SK-N-SH treated with all-trans-retinoic acid at 6 μM for 48 hours (cell line): ENCODE results near the gene HOXD8.

Experiments
- ATAC-seq: fragments of 200-7000 bp; cut with Tn5 transposase; 3 replicates; pipeline ENCODE4 v1.9.1; 2020; ENCODE audit warnings: mild to moderate bottlenecking, moderate library complexity
- ARNTL ChIP-seq: fragments of 450-650 bp; formaldehyde crosslinking; IDR thresholded peaks from 2 replicates; pipeline ENCODE4 v1.5.0; 2020; ENCODE audit warnings: low read depth, mild to moderate bottlenecking, moderate library complexity, borderline replicate concordance
- BACH2 ChIP-seq: fragments of 250-450 bp; sonication (Bioruptor Pico); IDR thresholded peaks from 2 replicates; pipeline ENCODE4 v1.9.0; 2021; ENCODE audit warnings: mild to moderate bottlenecking, borderline replicate concordance
- CSDC2 ChIP-seq: fragments of 250-450 bp; sonication (Bioruptor Pico); IDR thresholded peaks from 2 replicates; pipeline ENCODE4 v1.5.0; 2020; ENCODE audit warnings: mild to moderate bottlenecking, moderate library complexity
- ESRRG ChIP-seq: fragments of 250-450 bp; sonication (Bioruptor Pico); IDR thresholded peaks from 2 replicates; pipeline ENCODE4 v1.6.1; 2021; ENCODE audit warnings: mild to moderate bottlenecking
- GLIS3 ChIP-seq: fragments of 250-450 bp; sonication (Bioruptor Pico); IDR thresholded peaks from 2 replicates; pipeline ENCODE4 v1.5.0; 2020; ENCODE audit warnings: mild to moderate bottlenecking, moderate library complexity
- ISL1 ChIP-seq: fragments of 250-450 bp; sonication (Bioruptor Pico); IDR thresholded peaks from 2 replicates; pipeline ENCODE4 v2.1.2; 2022; ENCODE audit warnings: mild to moderate bottlenecking, moderate library complexity
- OSR1 ChIP-seq: fragments of 250-450 bp; sonication (Bioruptor Pico); IDR thresholded peaks from 2 replicates; pipeline ENCODE4 v1.8.0; 2022; ENCODE audit warnings: moderate library complexity, mild to moderate bottlenecking, inconsistent platforms
- PATZ1 ChIP-seq: fragments of 250-450 bp; sonication (Bioruptor Pico); IDR thresholded peaks from 2 replicates; pipeline ENCODE4 v1.8.0; 2020; ENCODE audit warnings: mild to moderate bottlenecking, moderate library complexity, borderline replicate concordance
- PPARA ChIP-seq: fragments of 250-450 bp; sonication (Bioruptor Pico); IDR thresholded peaks from 2 replicates; pipeline ENCODE4 v1.5.0; 2020; ENCODE audit warnings: mild to moderate bottlenecking, borderline replicate concordance
- RARB ChIP-seq: fragments of 250-450 bp; sonication (Bioruptor Pico); IDR thresholded peaks from 2 replicates; pipeline ENCODE4 v1.8.0; 2021; ENCODE audit warnings: mild to moderate bottlenecking, moderate library complexity
- TCF4 ChIP-seq: fragments of 250-450 bp; sonication (Bioruptor Pico); IDR thresholded peaks from 2 replicates; pipeline ENCODE4 v1.8.0; 2021; ENCODE audit warnings: mild to moderate bottlenecking, moderate library complexity, borderline replicate concordance
- TOX ChIP-seq: fragments of 250-450 bp; sonication (Bioruptor Pico); IDR thresholded peaks from 2 replicates; pipeline ENCODE4 v1.8.0; 2021; ENCODE audit warnings: mild to moderate bottlenecking, moderate library complexity, borderline replicate concordance
- TSHZ2 ChIP-seq: fragments of 250-450 bp; sonication (Bioruptor Pico); IDR thresholded peaks from 2 replicates; pipeline ENCODE4 v1.5.0; 2020; ENCODE audit warnings: mild to moderate bottlenecking, moderate library complexity
- ZC3H10 ChIP-seq: fragments of 250-450 bp; sonication (Bioruptor Pico); IDR thresholded peaks from 2 replicates; pipeline ENCODE4 v1.5.1; 2021; ENCODE audit warnings: mild to moderate bottlenecking, moderate library complexity
- ZFP30 ChIP-seq: fragments of 450-650 bp; formaldehyde crosslinking; IDR thresholded peaks from 2 replicates; pipeline ENCODE4 v1.5.0; 2022; ENCODE audit warnings: mild to moderate bottlenecking, moderate library complexity
- ZNF565 ChIP-seq: fragments of 450-650 bp; formaldehyde crosslinking; conservative IDR thresholded peaks from 2 replicates; pipeline ENCODE4 v1.5.0; 2020; ENCODE audit warnings: low read depth, mild to moderate bottlenecking, moderate library complexity
- ZNF70 ChIP-seq: fragments of 450-650 bp; formaldehyde crosslinking; IDR thresholded peaks from 2 replicates; pipeline ENCODE4 v1.5.0; 2020; ENCODE audit warnings: mild to moderate bottlenecking, moderate library complexity
- TF ChIP-seq, protein P1 (sequence below): fragments of 250-450 bp; sonication (Bioruptor Pico); IDR thresholded peaks from 2 replicates; pipeline ENCODE4 v1.8.0; 2021; ENCODE audit warnings: low read depth, mild to moderate bottlenecking, moderate library complexity, borderline replicate concordance
- TF ChIP-seq, protein P2 (sequence below): fragments of 250-450 bp; sonication (Bioruptor Pico); IDR thresholded peaks from 2 replicates; pipeline ENCODE4 v1.5.1; 2020; ENCODE audit warnings: low read depth, mild to moderate bottlenecking, moderate library complexity

HOXD8 gene

DNA sequence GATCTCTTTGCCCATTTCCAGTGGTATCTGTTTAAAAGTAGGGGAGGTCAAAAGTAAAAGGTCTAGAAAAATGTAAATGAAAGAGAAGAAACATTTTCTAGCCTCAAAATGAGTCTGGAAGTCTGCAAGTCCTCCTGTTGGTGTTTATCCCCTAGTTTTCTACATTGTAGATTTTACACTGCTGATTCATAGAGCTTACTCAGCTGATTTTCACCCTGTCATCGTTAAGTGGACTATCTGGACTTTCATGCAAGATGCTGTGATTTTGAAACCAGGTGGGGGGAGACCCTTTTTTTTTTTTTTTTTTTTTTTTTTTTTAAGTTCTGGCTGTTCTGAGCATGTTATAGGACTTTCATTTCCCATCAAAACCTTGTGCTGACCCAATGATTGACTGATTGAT lies 37.9 kb downstream of the HOXD8 start:
- TF ChIP-seq ESRRG (CRISPR knock-in tag) (no peak), TOX (CRISPR knock-in tag) (no peak), ZNF70 (no peak), BACH2 (CRISPR knock-in tag) (no peak), RARB (CRISPR knock-in tag) (no peak)
- no peak for ATAC-seq

- TF ChIP-seq CSDC2 = no peak
- no peak for TF ChIP-seq TSHZ2 (CRISPR knock-in tag)
- no peak for TF ChIP-seq ZNF70
- no peak for ATAC-seq
Measured at GRCh38 chr2:176169181-176169580, 39.7 kb downstream of the HOXD8 start.

- no peak for ATAC-seq
- TF ChIP-seq ZC3H10 (no peak), PPARA (CRISPR knock-in tag) (no peak), ISL1 (CRISPR knock-in tag) (no peak), TCF4 (no peak), ZFP30 (no peak), RARB (CRISPR knock-in tag) (no peak), ARNTL (CRISPR knock-in tag) (no peak), TSHZ2 (CRISPR knock-in tag) (no peak), GLIS3 (CRISPR knock-in tag) (no peak), OSR1 (CRISPR knock-in tag) (no peak), ZNF565 (CRISPR knock-in tag) (no peak), BACH2 (CRISPR knock-in tag) (no peak), PATZ1 (no peak), TOX (CRISPR knock-in tag) (no peak), ZNF70 (no peak)
- TF ChIP-seq, protein P1, sequence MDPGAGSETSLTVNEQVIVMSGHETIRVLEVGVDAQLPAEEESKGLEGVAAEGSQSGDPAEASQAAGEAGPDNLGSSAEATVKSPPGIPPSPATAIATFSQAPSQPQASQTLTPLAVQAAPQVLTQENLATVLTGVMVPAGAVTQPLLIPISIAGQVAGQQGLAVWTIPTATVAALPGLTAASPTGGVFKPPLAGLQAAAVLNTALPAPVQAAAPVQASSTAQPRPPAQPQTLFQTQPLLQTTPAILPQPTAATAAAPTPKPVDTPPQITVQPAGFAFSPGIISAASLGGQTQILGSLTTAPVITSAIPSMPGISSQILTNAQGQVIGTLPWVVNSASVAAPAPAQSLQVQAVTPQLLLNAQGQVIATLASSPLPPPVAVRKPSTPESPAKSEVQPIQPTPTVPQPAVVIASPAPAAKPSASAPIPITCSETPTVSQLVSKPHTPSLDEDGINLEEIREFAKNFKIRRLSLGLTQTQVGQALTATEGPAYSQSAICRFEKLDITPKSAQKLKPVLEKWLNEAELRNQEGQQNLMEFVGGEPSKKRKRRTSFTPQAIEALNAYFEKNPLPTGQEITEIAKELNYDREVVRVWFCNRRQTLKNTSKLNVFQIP = no peak
- TF ChIP-seq, protein P2, sequence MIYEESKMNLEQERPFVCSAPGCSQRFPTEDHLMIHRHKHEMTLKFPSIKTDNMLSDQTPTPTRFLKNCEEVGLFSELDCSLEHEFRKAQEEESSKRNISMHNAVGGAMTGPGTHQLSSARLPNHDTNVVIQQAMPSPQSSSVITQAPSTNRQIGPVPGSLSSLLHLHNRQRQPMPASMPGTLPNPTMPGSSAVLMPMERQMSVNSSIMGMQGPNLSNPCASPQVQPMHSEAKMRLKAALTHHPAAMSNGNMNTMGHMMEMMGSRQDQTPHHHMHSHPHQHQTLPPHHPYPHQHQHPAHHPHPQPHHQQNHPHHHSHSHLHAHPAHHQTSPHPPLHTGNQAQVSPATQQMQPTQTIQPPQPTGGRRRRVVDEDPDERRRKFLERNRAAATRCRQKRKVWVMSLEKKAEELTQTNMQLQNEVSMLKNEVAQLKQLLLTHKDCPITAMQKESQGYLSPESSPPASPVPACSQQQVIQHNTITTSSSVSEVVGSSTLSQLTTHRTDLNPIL = no peak
Measured at GRCh38 chr2:176169711-176170110, 40.2 kb downstream of the HOXD8 start.
